Fibroblast of skin of right quadriceps (primary cell): ENCODE data around the gene CDH2.

Experiments used
- DNase-seq: peaks from one replicate; pipeline ENCODE4 v3.0.0-alpha.2; 2013

Gene CDH2

DNA sequence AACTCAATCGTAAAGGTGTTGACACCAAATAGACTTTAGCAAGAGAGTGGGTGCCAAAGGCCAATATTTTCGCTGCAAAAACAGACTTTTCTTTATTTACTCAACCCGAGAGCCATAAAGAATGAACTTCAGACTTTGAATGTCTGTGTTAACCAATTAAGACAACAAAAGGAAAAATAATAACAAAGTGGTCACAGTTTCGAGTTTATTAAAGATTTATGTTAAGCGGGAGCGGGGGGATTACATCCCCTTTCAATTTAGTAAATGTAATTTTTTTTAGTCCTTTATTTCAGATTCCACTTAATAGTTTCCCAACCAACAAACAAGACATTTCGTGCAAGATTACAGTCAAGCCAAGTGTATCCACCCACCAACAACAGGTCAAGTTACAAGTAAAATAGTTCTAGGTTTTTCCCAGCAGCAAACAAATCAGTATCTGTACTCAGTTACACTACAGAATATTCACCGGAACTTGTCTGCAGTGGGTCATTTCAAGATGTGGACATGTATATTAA, 9.0 kb downstream of the CDH2 start:
- DNase-seq, result no peak

- peak; percentile 62 for DNase-seq
These were observed 12.0 kb downstream of the CDH2 start for GRCh38 chr18:28164771-28165483.

DNA sequence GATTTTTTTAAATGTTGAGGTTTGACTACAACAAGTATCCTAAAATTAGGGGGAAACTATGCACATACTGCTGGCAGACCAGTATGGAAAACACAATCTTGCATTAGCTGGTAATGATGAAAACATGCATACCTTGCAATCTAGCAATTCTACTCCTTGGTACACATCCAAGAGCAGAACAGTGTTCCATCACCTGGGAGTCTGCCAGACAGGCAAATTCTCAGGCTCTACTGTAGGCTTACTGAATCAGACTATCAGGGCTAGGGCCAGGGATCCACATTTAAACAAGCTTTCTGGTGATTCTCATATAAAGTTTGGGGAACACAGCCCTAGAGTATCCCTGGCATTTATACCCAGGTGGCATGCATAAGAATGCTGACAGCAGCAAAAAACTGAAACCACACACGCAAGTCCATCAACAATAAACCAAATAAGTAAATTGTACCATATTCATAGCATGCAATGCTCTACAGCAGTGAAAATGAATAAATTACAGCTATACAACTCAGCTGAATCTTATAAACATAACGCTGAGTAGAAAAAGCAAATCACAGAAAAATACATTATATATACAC, 13.6 kb downstream of the CDH2 start:
- peak; percentile 87 for DNase-seq

DNA sequence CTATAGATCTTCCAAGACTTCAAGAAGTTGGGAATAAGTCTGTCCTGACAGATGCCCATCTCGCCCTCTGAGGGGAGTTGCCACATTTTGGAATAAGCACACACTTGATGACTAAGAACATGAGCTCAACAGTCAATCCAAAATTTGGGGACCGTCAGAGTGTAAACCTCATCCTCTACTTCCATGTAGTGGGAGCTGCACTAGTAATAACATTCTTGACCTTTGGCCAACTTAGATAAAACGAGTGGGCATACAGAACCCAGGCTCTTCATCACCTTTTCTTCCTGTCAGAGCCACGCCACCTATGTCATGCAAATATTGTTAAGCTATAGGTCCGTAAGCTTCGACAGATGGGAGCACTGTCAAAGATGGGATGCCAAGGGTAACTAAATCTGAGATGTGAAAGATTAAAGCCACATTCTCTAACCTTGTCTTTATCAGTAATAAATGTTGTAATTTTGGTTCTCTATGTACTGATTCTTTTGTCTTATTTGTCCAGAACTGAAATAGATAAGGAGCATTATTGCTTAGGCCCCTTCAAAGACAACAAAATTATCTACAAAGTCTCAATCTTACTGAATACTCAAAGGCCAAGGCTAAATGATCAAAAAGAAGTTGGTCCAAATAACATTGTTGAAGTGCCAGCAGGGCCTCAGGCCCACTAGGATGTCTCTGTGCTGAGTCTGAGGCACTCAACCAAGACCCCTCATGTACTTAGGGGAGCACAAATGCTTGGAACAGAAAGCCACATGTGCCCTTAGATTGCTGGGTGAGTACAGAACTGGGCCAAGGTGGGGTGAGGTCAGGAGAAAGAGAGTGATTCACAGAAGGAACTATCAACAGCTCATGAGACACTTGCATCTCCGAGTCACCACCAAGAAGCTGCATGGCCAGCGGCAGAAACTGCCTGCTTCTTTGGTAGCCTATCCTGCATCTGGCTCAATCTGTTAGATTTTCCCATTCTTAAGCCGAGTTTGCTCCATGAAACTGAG, 15.0 kb downstream of the CDH2 start:
- peak; percentile 66 for DNase-seq

- no peak for DNase-seq
These were observed 17.9 kb downstream of the CDH2 start for GRCh38 chr18:28159055-28159454.

GRCh38 chr18:28158083-28158581, 18.8 kb downstream of the CDH2 start:
- DNase-seq, result no peak

DNA sequence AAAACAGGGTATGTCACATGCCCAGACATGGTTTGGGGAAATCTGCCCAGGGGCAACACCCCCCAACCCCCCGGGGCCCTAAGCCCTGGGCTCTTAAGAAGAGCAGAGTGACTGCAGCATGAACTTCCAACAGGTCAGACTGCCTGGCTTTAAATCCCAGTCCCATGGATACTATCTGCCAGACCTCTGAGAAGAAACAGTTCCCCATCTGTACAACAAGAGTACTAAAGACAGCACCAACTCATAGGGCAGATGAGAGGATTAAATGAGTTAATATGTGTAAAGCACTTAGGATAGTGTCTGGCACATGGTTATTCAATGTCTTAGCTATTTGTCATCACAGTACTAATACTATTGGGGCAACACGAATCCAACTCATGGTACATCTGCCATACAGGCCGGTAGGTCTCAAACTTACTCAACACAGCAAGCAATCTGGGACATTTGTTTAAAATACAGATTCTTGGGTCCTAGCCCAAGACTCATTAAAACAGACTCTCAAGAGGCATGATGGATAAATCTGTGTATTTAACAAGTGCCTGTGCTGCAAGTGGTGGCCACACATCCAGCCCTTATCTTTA, 23.4 kb downstream of the CDH2 start:
- no peak for DNase-seq

GRCh38 chr18:28152754-28153153, 24.2 kb downstream of the CDH2 start:
- no peak for DNase-seq

- DNase-seq, result no peak
These were observed 24.6 kb downstream of the CDH2 start for GRCh38 chr18:28152354-28152753.

DNA sequence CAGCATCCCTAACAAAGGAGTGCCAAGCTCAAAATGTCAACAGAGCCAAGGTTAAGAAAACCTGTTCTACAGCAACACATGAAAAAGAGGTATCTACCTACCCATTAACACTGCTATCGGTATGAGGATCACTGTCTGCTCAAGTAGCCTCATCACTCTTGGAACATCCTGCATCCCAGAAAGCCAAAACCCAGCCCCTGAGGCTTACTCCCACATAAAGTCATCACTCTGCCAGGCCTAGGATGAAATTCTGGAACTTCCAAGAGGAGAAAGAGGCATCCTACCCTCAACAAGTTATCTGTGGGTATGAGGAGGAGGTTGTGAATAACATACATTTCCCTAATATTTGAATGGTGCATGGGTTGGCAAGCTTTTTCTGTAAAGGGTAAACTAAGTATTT, 25.5 kb downstream of the CDH2 start:
- DNase-seq, result no peak

- DNase-seq, result no peak
These were observed 26.0 kb downstream of the CDH2 start for GRCh38 chr18:28150925-28151324.

- no peak for DNase-seq
These were observed 27.0 kb downstream of the CDH2 start for GRCh38 chr18:28149810-28150420.

DNA sequence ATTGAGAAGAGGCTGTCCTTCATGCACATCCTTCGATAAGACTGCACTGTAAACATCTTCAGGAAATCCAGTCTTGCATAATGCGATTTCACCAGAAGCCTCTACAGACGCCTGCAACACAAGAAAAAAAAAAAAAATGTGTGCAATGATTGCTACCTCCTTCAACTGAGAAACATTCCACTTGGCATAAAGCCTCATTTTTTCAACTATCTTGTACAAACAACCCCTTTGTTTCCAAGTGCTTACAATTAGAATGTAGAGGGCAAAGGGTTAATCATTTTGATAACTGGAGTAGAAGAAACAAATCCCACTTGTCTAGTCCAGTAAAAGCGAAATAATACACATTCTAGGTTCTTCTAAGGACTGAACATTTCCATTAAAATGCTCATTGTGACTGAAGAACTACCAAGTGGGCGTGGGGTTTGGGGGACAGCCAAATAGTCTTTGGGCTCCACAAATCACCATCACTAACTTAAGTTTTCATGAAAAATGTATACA, 29.2 kb downstream of the CDH2 start:
- peak; percentile 66 for DNase-seq

GRCh38 chr18:28143725-28144124, 33.2 kb downstream of the CDH2 start:
- no peak for DNase-seq

DNA sequence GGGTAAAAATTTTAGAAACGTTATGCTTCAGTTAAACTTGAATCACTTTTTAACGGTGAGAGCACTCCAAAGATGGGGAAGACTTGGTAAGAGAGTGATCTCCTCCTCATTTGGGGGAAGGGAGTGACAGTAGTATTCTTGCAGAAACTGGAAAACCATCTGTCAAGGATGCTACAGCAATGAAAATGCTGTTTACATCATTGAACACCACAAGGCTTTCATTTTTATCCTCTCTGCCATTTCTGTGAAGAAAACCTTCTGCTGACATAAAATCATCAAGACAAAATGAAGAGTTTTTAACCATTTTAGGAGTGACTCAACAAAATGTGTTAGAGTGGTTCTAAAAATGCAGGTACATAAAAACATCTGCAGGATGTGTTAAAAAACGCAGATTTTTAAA, 38.1 kb downstream of the CDH2 start:
- no peak for DNase-seq

DNA sequence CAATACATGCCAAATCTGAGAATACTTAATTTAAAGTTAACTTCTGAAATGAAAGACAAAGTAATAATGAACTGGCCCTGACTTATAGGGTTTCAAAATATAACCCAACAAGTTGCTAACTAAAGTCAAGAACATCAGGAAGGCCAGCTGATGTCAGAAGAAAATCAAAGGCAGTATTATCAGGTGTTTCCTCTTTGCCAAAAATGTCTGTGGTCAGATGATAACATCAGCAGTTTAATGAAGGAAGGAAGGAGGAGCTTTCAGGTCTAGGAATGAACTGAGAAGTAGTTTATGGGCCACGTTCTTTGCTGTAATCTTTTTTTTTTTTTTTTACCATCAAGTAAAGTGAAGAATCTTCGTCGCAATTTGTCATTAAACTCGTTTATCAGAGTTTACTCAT, 40.9 kb downstream of the CDH2 start:
- no peak for DNase-seq

GRCh38 chr18:28134774-28135173, 42.2 kb downstream of the CDH2 start:
- DNase-seq, result no peak

DNA sequence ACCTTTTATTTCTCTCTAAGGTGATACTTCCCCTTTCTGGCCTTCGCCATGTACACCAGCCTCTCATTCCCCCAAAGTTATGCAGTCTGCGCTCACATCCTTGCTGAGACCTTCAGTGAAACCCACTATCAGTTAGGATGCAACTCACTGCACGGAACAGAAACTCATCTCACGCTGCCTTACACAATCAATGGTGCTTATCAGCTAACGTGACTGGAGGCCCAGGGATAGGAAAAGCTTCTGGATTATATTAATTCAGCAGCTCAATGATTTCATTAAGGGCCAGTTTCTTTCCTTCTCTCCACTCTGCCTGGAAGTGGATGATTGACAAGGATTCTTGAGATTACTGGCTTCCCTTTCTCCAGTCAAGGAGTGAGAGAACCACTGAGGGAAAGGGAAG, 44.8 kb downstream of the CDH2 start:
- no peak for DNase-seq

DNA sequence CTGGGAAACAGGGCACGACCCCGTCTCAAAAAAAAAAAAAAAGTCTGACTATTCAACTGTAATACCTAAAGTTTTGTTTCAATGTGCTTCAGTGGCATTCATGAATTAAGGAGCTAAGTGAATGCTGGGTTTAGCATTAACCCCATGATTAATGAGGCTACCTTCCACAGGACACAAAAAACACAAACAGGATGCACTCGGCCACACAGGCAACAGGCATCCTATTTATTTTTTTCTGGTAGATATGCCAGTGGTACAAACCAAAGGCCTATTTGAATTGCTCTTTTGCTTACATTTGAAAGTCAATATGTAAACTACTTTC, 48.3 kb downstream of the CDH2 start:
- no peak for DNase-seq

- DNase-seq, result peak; percentile 28
These were observed 48.9 kb downstream of the CDH2 start for GRCh38 chr18:28127763-28128658.

GRCh38 chr18:28127228-28127627, 49.7 kb downstream of the CDH2 start:
- no peak for DNase-seq
